HG03521 (cell line): Measurements from ENCODE around the gene KHDC1.
A peak's percentile ranks its signal among the peaks of the same experiment; 100 is the strongest.
"Not testable (repeated sequence)": the region's sequence is repeated elsewhere in the genome, so short reads cannot be mapped to it uniquely, and the experiment has no call there.

Experiments used
- ATAC-seq: cut with Tn5 transposase; IDR thresholded peaks from one replicate; pipeline ENCODE4 v1.9.1; 2021; ENCODE audit warnings: mild to moderate bottlenecking, moderate library complexity; ENCODE audit not compliant: unreplicated experiment

The KHDC1 gene

GRCh38 chr6:73262671-73263569 lies at the start of gene KHDC1:
KHDC1 (minus strand) TSS chr6:73263196; CDS start chr6:73242517, 20,679 bp downstream.
- ATAC-seq: peak; percentile 82

GRCh38 chr6:73310503-73310845 lies 47.5 kb upstream of the KHDC1 start:
- ATAC-seq: not testable (repeated sequence)

- peak; percentile 96 for ATAC-seq
Measured at GRCh38 chr6:73309785-73310502, 46.9 kb upstream of the KHDC1 start.

- ATAC-seq: no peak
Measured at GRCh38 chr6:73309535-73309784, 46.5 kb upstream of the KHDC1 start.

GRCh38 chr6:73308712-73309534 lies 45.9 kb upstream of the KHDC1 start:
- ATAC-seq: no peak

GRCh38 chr6:73303773-73304172 lies 40.8 kb upstream of the KHDC1 start:
- ATAC-seq: not testable (repeated sequence)

- no peak for ATAC-seq
Measured at GRCh38 chr6:73302339-73302738, 39.3 kb upstream of the KHDC1 start.

GRCh38 chr6:73299151-73299971 lies 36.4 kb upstream of the KHDC1 start:
- ATAC-seq: no peak

- no peak for ATAC-seq
Measured at GRCh38 chr6:73293331-73293730, 30.3 kb upstream of the KHDC1 start.

GRCh38 chr6:73290435-73290834 lies 27.4 kb upstream of the KHDC1 start:
- no peak for ATAC-seq

- ATAC-seq: no peak
Measured at GRCh38 chr6:73286752-73287151, 23.8 kb upstream of the KHDC1 start.

- ATAC-seq: no peak
Measured at GRCh38 chr6:73285674-73286283, 22.8 kb upstream of the KHDC1 start.

GRCh38 chr6:73282871-73283270 lies 19.9 kb upstream of the KHDC1 start:
- no peak for ATAC-seq

- ATAC-seq: not testable (repeated sequence)
Measured at GRCh38 chr6:73281684-73282083, 18.7 kb upstream of the KHDC1 start.

- ATAC-seq: not testable (repeated sequence)
Measured at GRCh38 chr6:73269296-73269695, 6.3 kb upstream of the KHDC1 start.

- not testable (repeated sequence) for ATAC-seq
Measured at GRCh38 chr6:73268896-73269295, 5.9 kb upstream of the KHDC1 start.

- ATAC-seq: no peak
Measured at GRCh38 chr6:73264446-73264845, 1.4 kb upstream of the KHDC1 start.

GRCh38 chr6:73263570-73263909 lies 544 bp upstream of the KHDC1 start:
- ATAC-seq: peak; percentile 5

- no peak for ATAC-seq
Measured at GRCh38 chr6:73258721-73259120, 4.3 kb downstream of the KHDC1 start.

GRCh38 chr6:73254323-73254722 lies 8.7 kb downstream of the KHDC1 start:
- not testable (repeated sequence) for ATAC-seq
